Measurements from ENCODE around the gene C16orf96. TPM values are rescaled to one million over a fixed set of nuclear protein-coding genes. Genes with fewer than 3 reads are reported as not detected.

Gene C16orf96
- polyA plus RNA-seq, 1 experiment, result not detected

DNA sequence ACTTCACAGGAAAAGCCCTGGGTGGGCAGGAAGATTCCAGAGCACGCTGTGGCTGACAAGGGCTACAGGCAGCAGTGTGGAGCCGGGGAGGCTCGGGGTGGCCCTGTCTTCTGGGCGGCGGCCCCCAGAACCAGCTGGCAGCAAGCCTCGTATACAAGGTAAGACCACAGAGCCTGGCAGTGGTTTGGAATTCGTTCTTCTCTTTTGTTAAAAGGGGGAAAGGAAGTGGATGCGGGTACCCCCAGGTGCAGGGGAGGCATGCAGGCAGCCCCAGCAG is 52.5 kb downstream of the C16orf96 start:
- TF ChIP-seq, protein P1, sequence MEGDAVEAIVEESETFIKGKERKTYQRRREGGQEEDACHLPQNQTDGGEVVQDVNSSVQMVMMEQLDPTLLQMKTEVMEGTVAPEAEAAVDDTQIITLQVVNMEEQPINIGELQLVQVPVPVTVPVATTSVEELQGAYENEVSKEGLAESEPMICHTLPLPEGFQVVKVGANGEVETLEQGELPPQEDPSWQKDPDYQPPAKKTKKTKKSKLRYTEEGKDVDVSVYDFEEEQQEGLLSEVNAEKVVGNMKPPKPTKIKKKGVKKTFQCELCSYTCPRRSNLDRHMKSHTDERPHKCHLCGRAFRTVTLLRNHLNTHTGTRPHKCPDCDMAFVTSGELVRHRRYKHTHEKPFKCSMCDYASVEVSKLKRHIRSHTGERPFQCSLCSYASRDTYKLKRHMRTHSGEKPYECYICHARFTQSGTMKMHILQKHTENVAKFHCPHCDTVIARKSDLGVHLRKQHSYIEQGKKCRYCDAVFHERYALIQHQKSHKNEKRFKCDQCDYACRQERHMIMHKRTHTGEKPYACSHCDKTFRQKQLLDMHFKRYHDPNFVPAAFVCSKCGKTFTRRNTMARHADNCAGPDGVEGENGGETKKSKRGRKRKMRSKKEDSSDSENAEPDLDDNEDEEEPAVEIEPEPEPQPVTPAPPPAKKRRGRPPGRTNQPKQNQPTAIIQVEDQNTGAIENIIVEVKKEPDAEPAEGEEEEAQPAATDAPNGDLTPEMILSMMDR (IDR thresholded peaks at IDR 0.05; ENCODE audit: low read depth, low read length), result no peak
- DNase-seq (ENCODE audit: low read depth, low spot score), result no peak
- Histone ChIP-seq H3K27me3 (ENCODE audit: control insufficient read depth, insufficient read depth, low read length) (no peaks in the 10 kb centered on the region), H3K9me3 (ENCODE audit: control insufficient read depth, insufficient read depth, low read length) (no peaks in the 10 kb centered on the region; the same call in 1 of the 2 replicates), H3K27ac (ENCODE audit: low read depth, low read length) (no peak overlapping the region), H3K4me3 (ENCODE audit: low read depth, low read length) (no peak overlapping the region)
- CTCF ChIA-PET, result no interaction called here
- POLR2A ChIA-PET, result no interaction called here

DNA sequence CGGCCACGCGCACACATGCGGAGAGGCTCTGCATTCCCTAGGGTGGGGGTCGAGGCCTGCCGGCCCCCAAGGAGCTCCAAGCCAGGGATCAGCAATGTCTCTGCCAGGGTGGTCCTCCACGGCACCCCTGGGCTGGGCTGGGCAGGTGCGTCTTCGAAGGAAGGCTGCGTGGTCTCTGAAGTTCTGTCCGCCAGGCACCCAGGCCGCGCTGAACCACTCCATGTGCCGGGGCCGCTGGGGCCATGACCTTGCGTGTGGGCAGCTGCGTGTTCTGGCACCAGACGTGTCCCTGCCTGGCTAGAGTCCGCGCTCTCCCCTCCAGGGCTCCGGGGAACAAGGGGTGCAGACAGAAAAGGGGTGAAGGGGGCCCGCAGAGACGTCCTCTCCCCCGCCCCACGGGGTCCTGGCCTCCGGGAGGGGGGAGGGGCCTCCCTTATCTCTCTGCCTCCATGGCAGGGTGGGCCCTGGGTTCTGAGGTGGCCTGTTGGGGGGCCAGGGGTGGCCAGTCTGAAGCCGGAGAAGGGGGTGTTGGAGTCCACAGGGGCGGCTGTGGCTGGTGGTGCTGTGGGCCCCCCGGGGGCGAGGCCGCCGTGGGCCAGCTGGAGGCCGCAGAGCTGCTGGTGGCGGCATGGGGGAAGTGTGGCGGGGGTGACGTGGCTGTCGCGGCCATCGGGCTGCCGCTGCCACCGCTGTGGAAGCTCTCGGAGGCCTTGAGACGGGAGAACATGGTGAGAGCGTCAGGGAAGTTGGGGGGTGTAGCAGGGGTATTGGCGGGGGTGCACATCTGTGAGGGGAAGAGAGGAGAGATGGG is 53.3 kb downstream of the C16orf96 start:
- H3K27ac ChIP-seq (ENCODE audit: low read depth, low read length), result no peak overlapping the region
- H3K9me3 ChIP-seq (ENCODE audit: control insufficient read depth, insufficient read depth, low read length), result no peaks in the 10 kb centered on the region; the same call in 1 of the 2 replicates
- TF ChIP-seq, protein P1 (IDR thresholded peaks at IDR 0.05; ENCODE audit: low read depth, low read length), result no peak
- no peaks in the 10 kb centered on the region for H3K27me3 ChIP-seq (ENCODE audit: control insufficient read depth, insufficient read depth, low read length)
- ChIA-PET POLR2A (no interaction called here), CTCF (no interaction called here)
- H3K4me3 ChIP-seq (ENCODE audit: low read depth, low read length), result no peak overlapping the region
- DNase-seq (ENCODE audit: low read depth, low spot score), result no peak

DNA sequence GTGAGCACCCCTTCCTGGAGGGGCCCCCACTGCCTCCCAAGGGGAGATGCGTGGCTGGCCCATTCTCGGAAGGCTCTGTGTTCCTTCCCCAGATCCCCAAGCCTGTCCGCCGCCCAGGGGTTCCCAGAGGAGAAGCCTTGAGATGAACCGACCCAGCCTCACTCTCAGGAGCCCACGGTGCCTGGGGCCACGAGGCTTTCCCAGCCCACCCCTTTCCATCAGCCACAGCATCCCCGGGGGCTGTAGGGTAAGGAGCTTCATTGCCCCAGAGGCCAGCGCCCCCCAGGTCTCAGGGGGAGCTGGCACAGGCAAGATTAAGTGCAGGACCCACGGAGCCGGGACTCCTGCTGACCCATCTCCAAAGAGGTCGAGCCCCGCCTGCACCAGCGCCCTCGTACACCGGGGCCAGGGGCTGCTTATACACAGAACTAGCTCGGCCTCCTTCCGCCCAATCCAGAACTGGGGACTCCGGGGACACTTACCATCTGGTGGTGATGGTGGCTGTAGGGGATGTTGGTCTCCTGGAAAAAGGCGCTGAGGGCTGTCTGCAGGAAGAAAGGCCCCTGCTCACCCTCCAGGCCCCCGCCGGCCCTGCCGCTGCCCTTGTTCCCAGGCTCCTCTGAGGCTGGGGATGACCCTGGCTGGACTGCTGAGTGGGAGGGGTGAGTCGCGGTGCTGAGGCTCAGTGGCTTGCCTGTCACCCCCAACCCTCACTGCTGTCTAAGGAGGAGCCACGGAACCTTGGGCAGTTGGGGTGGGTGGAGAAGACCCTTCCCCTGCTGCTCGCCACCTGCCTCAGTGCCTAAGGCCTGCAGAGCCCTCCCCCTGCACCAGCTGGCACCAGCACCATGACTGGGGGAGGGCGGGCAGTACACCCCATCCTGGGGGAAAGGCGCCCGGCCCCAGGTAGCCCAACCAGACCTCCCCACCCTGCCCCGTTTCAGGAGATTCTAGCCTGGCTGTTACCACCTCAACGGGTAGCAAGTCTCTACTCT is 54.2 kb downstream of the C16orf96 start:
- Histone ChIP-seq H3K27me3 (ENCODE audit: control insufficient read depth, insufficient read depth, low read length) (no peaks in the 10 kb centered on the region), H3K4me3 (ENCODE audit: low read depth, low read length) (no peak overlapping the region), H3K9me3 (ENCODE audit: control insufficient read depth, insufficient read depth, low read length) (peaks cover 2% of the 10 kb centered on the region; the same call in 1 of the 2 replicates), H3K27ac (ENCODE audit: low read depth, low read length) (no peak overlapping the region)
- no peak for DNase-seq (ENCODE audit: low read depth, low spot score)
- CTCF ChIA-PET, result no interaction called here
- TF ChIP-seq, protein P1 (IDR thresholded peaks at IDR 0.05; ENCODE audit: low read depth, low read length), result no peak
- POLR2A ChIA-PET, result no interaction called here

DNA sequence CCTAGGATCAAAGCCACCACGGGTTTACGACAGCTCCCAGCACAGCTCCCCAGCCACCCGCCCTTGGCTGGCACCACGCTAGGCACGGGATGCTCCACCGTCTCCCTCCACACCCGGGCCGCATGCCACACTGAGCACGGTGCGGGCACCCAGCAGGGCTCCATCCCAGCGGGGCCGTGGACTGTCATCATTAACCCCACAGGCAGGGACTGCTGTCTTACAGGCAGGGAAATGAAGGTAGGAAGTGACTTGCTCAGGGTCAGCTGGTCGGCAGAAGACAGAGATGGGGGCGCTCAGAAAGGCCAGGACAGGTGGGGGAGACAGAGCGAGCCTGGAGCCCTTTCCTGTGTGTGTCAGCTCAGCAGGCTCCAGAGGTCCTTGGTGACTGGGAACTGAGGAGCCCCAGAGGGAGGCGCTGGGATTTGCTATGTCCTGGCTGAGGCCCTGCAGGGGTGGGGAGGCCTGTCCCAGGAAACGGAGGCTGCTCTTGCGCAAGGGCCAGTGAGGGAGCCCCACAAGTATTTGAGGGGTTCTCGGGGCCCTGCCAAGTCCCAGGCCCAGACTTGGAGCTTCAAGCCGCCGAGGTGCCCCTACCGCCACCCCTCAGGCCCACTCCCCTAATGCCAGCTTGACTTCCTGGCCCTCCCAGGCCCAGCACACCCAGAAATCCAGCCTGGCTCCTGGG is 55.3 kb downstream of the C16orf96 start:
- Histone ChIP-seq H3K27ac (ENCODE audit: low read depth, low read length) (no peak overlapping the region), H3K4me3 (ENCODE audit: low read depth, low read length) (no peak overlapping the region), H3K27me3 (ENCODE audit: control insufficient read depth, insufficient read depth, low read length) (no peaks in the 10 kb centered on the region), H3K9me3 (ENCODE audit: control insufficient read depth, insufficient read depth, low read length) (peaks cover 9% of the 10 kb centered on the region; the same call in 1 of the 2 replicates)
- TF ChIP-seq, protein P1 (IDR thresholded peaks at IDR 0.05; ENCODE audit: low read depth, low read length), result no peak
- DNase-seq (ENCODE audit: low read depth, low spot score), result no peak
- CTCF ChIA-PET, result interaction anchor here (0.6 kb wide), 1 partner anchor 13 kb away, joined by 3 read pairs; no protein-coding TSS in a partner anchor
- POLR2A ChIA-PET, result no interaction called here

Data from AG04450 (cell line).